A549 (cell line): ENCODE data around the gene PCNX2. TPM values are rescaled to one million over a fixed set of nuclear protein-coding genes. Genes with fewer than 3 reads are reported as not detected.
A peak's percentile ranks its signal among the peaks of the same experiment; 100 is the strongest.

Source experiments
- ATAC-seq, 2 experiments: fragments of 200-7000 bp in 1 of 2; fragments of >200 bp in 1 of 2; cut with Nextera tagmentation in 1 of 2; cut with Tn5 transposase in 1 of 2; 3 replicates each; pipeline versions ENCODE4 v1.8.0 to v1.9.1; 2018 to 2020; ENCODE audit warnings: mild to moderate bottlenecking in 1 of 2, moderate library complexity in 1 of 2
- CTCF ChIA-PET: fragments of 300-600 bp; sonication (Branson Sonifier 250); formaldehyde crosslinking; extraction: SDS; loops from one replicate; lab custom pipeline; 2021; ENCODE audit warnings: antibody characterized with exemption, inconsistent platforms; lab: Yijun Ruan, JAX
- POLR2A ChIA-PET: fragments of 350-600 bp; formaldehyde crosslinking; extraction: SDS; loops from one replicate; lab custom pipeline; 2021; ENCODE audit warnings: antibody characterized with exemption, inconsistent platforms; lab: Yijun Ruan, JAX
- DNase-seq, 2 experiments: peaks; one replicate each; pipeline versions ENCODE4 v3.0.0 to v3.0.0-alpha.2; 2011 to 2016; ENCODE audit warnings: low read depth in 1 of 2, low spot score in 1 of 2
- FAIRE-seq: peaks from 2 replicates; lab custom pipeline; 2011; peaks lifted over from hg19 to GRCh38; lab: Jason Lieb, UNC
- H3K27ac ChIP-seq, 2 experiments: fragments of >200 bp; sonication (Bioruptor Twin); formaldehyde crosslinking; 3 replicates each; pipeline ENCODE4 v1.5.1; 2016 to 2017
- H3K4me1 ChIP-seq: fragments of >200 bp; sonication (Bioruptor Twin); formaldehyde crosslinking; 3 replicates; pipeline ENCODE4 v1.6.1; 2016
- H3K4me2 ChIP-seq: fragments of >200 bp; sonication (Bioruptor Twin); formaldehyde crosslinking; 3 replicates; pipeline ENCODE4 v1.6.1; 2016
- H3K4me3 ChIP-seq: fragments of >200 bp; sonication (Bioruptor Twin); formaldehyde crosslinking; 3 replicates; pipeline ENCODE4 v1.5.1; 2016
- H3K9me3 ChIP-seq: fragments of >200 bp; sonication (Bioruptor Twin); formaldehyde crosslinking; 3 replicates; pipeline ENCODE4 v1.6.1; 2016
- CBX8 ChIP-seq: fragments of 200-600 bp; sonication (generic); IDR thresholded peaks from 2 replicates; pipeline ENCODE4 v1.6.1; 2016
- CEBPB ChIP-seq, 2 experiments: fragments of >200 bp in 1 of 2; sonication (Bioruptor Twin) in 1 of 2; formaldehyde crosslinking in 1 of 2; IDR thresholded peaks; 2 replicates each; pipeline ENCODE4 v1.6.1; 2012 to 2016
- CHD4 ChIP-seq: fragments of 200-600 bp; sonication (generic); IDR thresholded peaks from 2 replicates; pipeline ENCODE4 v1.6.1; 2016; ENCODE audit warnings: antibody characterized with exemption, mild to moderate bottlenecking, borderline replicate concordance
- EHF ChIP-seq: fragments of 250-450 bp; sonication (Bioruptor Pico); IDR thresholded peaks from 2 replicates; pipeline ENCODE4 v1.5.0; 2020; ENCODE audit warnings: mild to moderate bottlenecking
- ESRRA ChIP-seq: fragments of 150-350 bp; IDR thresholded peaks from 2 replicates; pipeline ENCODE4 v1.6.1; 2014; ENCODE audit warnings: mild to moderate bottlenecking, low read length, borderline replicate concordance
- FOSB ChIP-seq: fragments of 250-450 bp; sonication (Bioruptor Pico); IDR thresholded peaks from 2 replicates; pipeline ENCODE4 v1.5.0; 2020; ENCODE audit warnings: mild to moderate bottlenecking, moderate library complexity
- FOXS1 ChIP-seq: fragments of 250-450 bp; sonication (Bioruptor Pico); IDR thresholded peaks from 2 replicates; pipeline ENCODE4 v1.5.0; 2020; ENCODE audit warnings: mild to moderate bottlenecking, moderate library complexity
- HEYL ChIP-seq: fragments of 250-450 bp; sonication (Bioruptor Pico); IDR thresholded peaks from 2 replicates; pipeline ENCODE4 v1.8.0; 2021; ENCODE audit warnings: mild to moderate bottlenecking, moderate library complexity
- MYC ChIP-seq: IDR thresholded peaks from 2 replicates; pipeline ENCODE4 v1.6.1; 2012; ENCODE audit warnings: mild to moderate bottlenecking, inconsistent platforms, low read length, improper control_type of control experiment, borderline replicate concordance
- NPAS2 ChIP-seq: fragments of 250-450 bp; sonication (Bioruptor Pico); IDR thresholded peaks from 2 replicates; pipeline ENCODE4 v1.8.0; 2022; ENCODE audit warnings: mild to moderate bottlenecking, moderate library complexity, borderline replicate concordance
- RAD21 ChIP-seq, 2 experiments: fragments of >200 bp in 1 of 2; sonication (Bioruptor Twin) in 1 of 2; formaldehyde crosslinking in 1 of 2; IDR thresholded peaks in 1 of 2; conservative IDR thresholded peaks in 1 of 2; 2 replicates in 1 of 2; 3 replicates in 1 of 2; pipeline ENCODE4 v1.6.1; 2012 to 2018; ENCODE audit warnings: inconsistent platforms in 1 of 2
- RCOR1 ChIP-seq: fragments of 150-350 bp; IDR thresholded peaks from 2 replicates; pipeline ENCODE4 v1.6.1; 2014; ENCODE audit warnings: antibody characterized with exemption, low read length, low read depth
- TP53 ChIP-seq: fragments of 250-450 bp; sonication (Bioruptor Pico); IDR thresholded peaks from 2 replicates; pipeline ENCODE4 v1.5.0; 2021; ENCODE audit warnings: mild to moderate bottlenecking, moderate library complexity
- ZNF302 ChIP-seq: fragments of 250-450 bp; sonication (Bioruptor Pico); IDR thresholded peaks from 2 replicates; pipeline ENCODE4 v1.9.0; 2021; ENCODE audit warnings: inconsistent platforms, mild to moderate bottlenecking, moderate library complexity
- ZSCAN20 ChIP-seq: fragments of 250-450 bp; sonication (Bioruptor Pico); IDR thresholded peaks from 2 replicates; pipeline ENCODE4 v1.8.0; 2022; ENCODE audit warnings: mild to moderate bottlenecking, moderate library complexity
- WGBS: methylation state at CpG from one replicate; pipeline ENCODE4 v1.1.6; 2017; ENCODE audit errors: missing lambda C conversion rate; 5-methylcytosine and 5-hydroxymethylcytosine counted together
- polyA plus RNA-seq, 4 experiments: library from polyadenylated mRNA; depleted of rRNA in 3 of 4; stranded (reverse); fragments of >200 nt; fragmentation: RNase III in 1 of 4; extraction: RNeasy Plus Mini Kit Qiagen cat#74134 plus additional on column Dnase treatment in 1 of 4; gene quantifications; 2 replicates in 3 of 4; 3 replicates in 1 of 4; pipeline ENCODE4 v1.2.3, GENCODE V29; 2011 to 2017
- TF ChIP-seq, protein P1 (sequence below): IDR thresholded peaks from 2 replicates; pipeline ENCODE4 v1.6.1; 2012; ENCODE audit warnings: low read depth, borderline replicate concordance
- TF ChIP-seq, protein P2 (sequence below): fragments of 200-600 bp; sonication (generic); IDR thresholded peaks from 2 replicates; pipeline ENCODE4 v1.6.1; 2016; ENCODE audit warnings: antibody characterized with exemption, mild to moderate bottlenecking, moderate library complexity
- TF ChIP-seq, protein P3 (sequence below): fragments of 250-450 bp; sonication (Bioruptor Pico); IDR thresholded peaks from 2 replicates; pipeline ENCODE4 v1.5.0; 2021; ENCODE audit warnings: mild to moderate bottlenecking, moderate library complexity, borderline replicate concordance
- TF ChIP-seq, protein P4 (sequence below): IDR thresholded peaks from 2 replicates; pipeline ENCODE4 v1.6.1; 2012

Gene PCNX2
- polyA plus RNA-seq, 2 of the 4 experiments (the other 2 are of a cell fraction): 8.8 to 27.2 TPM

DNA sequence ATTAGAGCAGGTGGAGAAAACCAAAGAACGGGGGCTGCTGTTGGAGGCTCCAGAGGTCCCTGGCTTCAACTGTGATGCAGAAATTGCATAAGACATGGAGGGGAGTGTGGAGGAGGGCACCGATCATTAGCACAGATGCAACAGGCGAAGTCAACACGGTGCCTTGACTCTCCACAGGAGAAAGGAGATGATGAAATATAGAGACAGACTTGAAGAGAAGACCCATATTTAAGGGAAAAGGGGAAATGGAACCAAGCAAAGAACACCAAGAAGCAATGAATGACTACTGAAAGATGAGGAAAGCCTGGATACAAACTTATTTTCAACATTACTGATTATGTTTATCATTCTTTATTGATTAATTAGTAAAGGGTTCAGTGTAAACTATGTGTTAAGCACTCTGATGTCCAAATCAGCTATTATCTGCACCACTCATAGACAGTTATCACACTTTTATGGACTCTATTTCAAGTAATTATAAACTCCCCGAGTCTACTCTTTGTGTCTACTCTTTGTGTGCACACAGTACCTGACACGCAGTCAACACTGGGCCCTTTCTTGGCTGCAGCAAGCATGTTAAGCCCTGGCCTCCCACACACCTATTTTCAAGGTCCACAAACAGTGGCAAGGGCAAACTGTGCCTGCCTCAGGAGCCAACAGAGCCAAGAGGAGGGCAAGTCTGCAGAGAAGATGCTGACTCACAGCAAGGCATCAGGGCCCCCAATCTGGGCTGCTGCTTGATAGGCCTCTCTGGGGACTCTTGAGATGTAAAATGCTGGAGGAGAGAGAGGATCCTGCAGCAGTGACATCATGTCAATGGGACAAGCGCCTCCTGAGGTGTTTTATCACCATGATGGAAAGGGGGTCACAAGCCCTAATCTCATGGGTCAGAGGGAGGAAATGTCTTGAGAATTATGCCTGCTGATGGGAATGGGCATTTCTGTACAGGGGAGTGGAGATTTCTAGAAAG lies 17.6 kb downstream of the PCNX2 start:
- ATAC-seq: peak; percentile 38 to 43; a peak in 4 of 6 replicates
- H3K9me3 ChIP-seq: no peaks in the 10 kb centered on the region
- TF ChIP-seq, protein P1, sequence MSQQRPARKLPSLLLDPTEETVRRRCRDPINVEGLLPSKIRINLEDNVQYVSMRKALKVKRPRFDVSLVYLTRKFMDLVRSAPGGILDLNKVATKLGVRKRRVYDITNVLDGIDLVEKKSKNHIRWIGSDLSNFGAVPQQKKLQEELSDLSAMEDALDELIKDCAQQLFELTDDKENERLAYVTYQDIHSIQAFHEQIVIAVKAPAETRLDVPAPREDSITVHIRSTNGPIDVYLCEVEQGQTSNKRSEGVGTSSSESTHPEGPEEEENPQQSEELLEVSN: no peak
- TF ChIP-seq, protein P2, sequence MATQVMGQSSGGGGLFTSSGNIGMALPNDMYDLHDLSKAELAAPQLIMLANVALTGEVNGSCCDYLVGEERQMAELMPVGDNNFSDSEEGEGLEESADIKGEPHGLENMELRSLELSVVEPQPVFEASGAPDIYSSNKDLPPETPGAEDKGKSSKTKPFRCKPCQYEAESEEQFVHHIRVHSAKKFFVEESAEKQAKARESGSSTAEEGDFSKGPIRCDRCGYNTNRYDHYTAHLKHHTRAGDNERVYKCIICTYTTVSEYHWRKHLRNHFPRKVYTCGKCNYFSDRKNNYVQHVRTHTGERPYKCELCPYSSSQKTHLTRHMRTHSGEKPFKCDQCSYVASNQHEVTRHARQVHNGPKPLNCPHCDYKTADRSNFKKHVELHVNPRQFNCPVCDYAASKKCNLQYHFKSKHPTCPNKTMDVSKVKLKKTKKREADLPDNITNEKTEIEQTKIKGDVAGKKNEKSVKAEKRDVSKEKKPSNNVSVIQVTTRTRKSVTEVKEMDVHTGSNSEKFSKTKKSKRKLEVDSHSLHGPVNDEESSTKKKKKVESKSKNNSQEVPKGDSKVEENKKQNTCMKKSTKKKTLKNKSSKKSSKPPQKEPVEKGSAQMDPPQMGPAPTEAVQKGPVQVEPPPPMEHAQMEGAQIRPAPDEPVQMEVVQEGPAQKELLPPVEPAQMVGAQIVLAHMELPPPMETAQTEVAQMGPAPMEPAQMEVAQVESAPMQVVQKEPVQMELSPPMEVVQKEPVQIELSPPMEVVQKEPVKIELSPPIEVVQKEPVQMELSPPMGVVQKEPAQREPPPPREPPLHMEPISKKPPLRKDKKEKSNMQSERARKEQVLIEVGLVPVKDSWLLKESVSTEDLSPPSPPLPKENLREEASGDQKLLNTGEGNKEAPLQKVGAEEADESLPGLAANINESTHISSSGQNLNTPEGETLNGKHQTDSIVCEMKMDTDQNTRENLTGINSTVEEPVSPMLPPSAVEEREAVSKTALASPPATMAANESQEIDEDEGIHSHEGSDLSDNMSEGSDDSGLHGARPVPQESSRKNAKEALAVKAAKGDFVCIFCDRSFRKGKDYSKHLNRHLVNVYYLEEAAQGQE: no peak
- TF ChIP-seq RAD21 (conservative IDR thresholded peaks at IDR 0.05 in 1 of 2, IDR thresholded peaks at IDR 0.05 in 1 of 2): no peak
- no peak for TF ChIP-seq TP53 (CRISPR knock-in tag)
- TF ChIP-seq, protein P3, sequence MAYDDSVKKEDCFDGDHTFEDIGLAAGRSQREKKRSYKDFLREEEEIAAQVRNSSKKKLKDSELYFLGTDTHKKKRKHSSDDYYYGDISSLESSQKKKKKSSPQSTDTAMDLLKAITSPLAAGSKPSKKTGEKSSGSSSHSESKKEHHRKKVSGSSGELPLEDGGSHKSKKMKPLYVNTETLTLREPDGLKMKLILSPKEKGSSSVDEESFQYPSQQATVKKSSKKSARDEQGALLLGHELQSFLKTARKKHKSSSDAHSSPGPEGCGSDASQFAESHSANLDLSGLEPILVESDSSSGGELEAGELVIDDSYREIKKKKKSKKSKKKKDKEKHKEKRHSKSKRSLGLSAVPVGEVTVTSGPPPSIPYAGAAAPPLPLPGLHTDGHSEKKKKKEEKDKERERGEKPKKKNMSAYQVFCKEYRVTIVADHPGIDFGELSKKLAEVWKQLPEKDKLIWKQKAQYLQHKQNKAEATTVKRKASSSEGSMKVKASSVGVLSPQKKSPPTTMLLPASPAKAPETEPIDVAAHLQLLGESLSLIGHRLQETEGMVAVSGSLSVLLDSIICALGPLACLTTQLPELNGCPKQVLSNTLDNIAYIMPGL: no peak
- CTCF ChIA-PET: interaction anchor here (0.8 to 1.2 kb wide), 3 partner anchors 11 to 36 kb away, joined by 3 to 5 read pairs (median 4); partner anchors contain the start of gene PCNX2
- H3K27ac ChIP-seq: peak overlapping the region in 1 of 2 experiments; percentile 19; a peak in 1 of 6 replicates
- DNase-seq: no peak
- H3K4me2 ChIP-seq: no peak overlapping the region
- no peak overlapping the region for H3K4me3 ChIP-seq
- POLR2A ChIA-PET: no interaction called here
- H3K4me1 ChIP-seq: peaks cover 19% of the 10 kb centered on the region; the same call in 2 of the 3 replicates
- no peak for FAIRE-seq
- 90% methylated on average over 7 of the region's 7 CpGs for WGBS

DNA sequence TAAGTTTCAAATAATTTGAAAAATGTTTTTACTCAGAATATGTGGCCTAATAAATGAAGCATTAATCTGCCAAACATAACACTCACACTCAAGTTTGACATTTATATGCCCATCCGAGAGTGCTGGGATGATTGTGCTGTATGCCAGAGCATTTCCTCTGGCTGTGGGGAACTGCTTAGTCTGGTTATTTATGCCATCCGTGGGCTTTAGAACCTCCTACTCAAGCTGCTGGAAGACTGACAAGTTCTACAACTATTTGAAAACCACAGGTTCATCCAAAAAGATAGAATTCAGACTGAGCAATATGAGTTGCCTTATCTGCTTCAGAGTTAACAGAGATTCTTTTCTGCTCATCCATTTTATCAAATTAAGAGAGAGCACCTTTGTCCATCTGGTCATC lies 25.9 kb downstream of the PCNX2 start:
- CTCF ChIA-PET: no interaction called here
- Histone ChIP-seq H3K4me3 (no peak overlapping the region), H3K9me3 (no peaks in the 10 kb centered on the region), H3K4me2 (no peak overlapping the region), H3K27ac (no peak overlapping the region), H3K4me1 (peaks cover 10% of the 10 kb centered on the region; the same call in 2 of the 3 replicates)
- POLR2A ChIA-PET: no interaction called here
- no peak for TF ChIP-seq ZSCAN20 (CRISPR knock-in tag)
- TF ChIP-seq ZNF302 (CRISPR knock-in tag): no peak
- TF ChIP-seq EHF: no peak
- no peak for TF ChIP-seq FOSB
- TF ChIP-seq FOXS1 (CRISPR knock-in tag): no peak
- no peak for TF ChIP-seq HEYL (CRISPR knock-in tag)
- no peak for TF ChIP-seq CEBPB (IDR thresholded peaks at IDR 0.05)
- TF ChIP-seq, protein P4, sequence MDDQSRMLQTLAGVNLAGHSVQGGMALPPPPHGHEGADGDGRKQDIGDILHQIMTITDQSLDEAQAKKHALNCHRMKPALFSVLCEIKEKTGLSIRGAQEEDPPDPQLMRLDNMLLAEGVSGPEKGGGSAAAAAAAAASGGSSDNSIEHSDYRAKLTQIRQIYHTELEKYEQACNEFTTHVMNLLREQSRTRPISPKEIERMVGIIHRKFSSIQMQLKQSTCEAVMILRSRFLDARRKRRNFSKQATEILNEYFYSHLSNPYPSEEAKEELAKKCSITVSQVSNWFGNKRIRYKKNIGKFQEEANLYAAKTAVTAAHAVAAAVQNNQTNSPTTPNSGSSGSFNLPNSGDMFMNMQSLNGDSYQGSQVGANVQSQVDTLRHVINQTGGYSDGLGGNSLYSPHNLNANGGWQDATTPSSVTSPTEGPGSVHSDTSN: no peak
- no peak for TF ChIP-seq MYC
- no peak for TF ChIP-seq ESRRA
- no peak for TF ChIP-seq CBX8
- TF ChIP-seq CHD4: no peak
- TF ChIP-seq NPAS2: no peak
- no peak for TF ChIP-seq RCOR1
- no peak for DNase-seq
- WGBS: 82% methylated on average over 2 of the region's 2 CpGs
- ATAC-seq: no peak
- no peak for FAIRE-seq
